Measurements from ENCODE around the gene ATP2B3.

ATP2B3 gene

GRCh38 chrX:153537080-153537479 is 19.6 kb downstream of the ATP2B3 start:
- TF ChIP-seq REST (IDR thresholded peaks at IDR 0.05; ENCODE audit: insufficient read depth in 1 of 2, low read depth in 2 of 2, low read length in 2 of 2) (no peak), TAF1 (IDR thresholded peaks at IDR 0.05; ENCODE audit: borderline replicate concordance, insufficient read depth, low read length) (no peak), POLR2AphosphoS5 (IDR thresholded peaks at IDR 0.05; ENCODE audit: low read depth, low read length) (no peak), SIN3A (IDR thresholded peaks at IDR 0.05; ENCODE audit: borderline replicate concordance, insufficient read depth, low read length) (no peak), FOXP2 (optimal IDR thresholded peaks at IDR 0.05; ENCODE audit: borderline replicate concordance, extremely low read depth, extremely low read length, insufficient read depth) (no peak)

GRCh38 chrX:153537526-153538295 is 20.3 kb downstream of the ATP2B3 start:
- no peak for TF ChIP-seq POLR2AphosphoS5 (IDR thresholded peaks at IDR 0.05; ENCODE audit: low read depth, low read length)
- no peak for TF ChIP-seq FOXP2 (optimal IDR thresholded peaks at IDR 0.05; ENCODE audit: borderline replicate concordance, extremely low read depth, extremely low read length, insufficient read depth)
- no peak for TF ChIP-seq SIN3A (IDR thresholded peaks at IDR 0.05; ENCODE audit: borderline replicate concordance, insufficient read depth, low read length)
- TF ChIP-seq REST (IDR thresholded peaks at IDR 0.05; ENCODE audit: insufficient read depth in 1 of 2, low read depth in 2 of 2, low read length in 2 of 2) = no peak
- TF ChIP-seq TAF1 (IDR thresholded peaks at IDR 0.05; ENCODE audit: borderline replicate concordance, insufficient read depth, low read length) = no peak

- TF ChIP-seq FOXP2 (optimal IDR thresholded peaks at IDR 0.05; ENCODE audit: borderline replicate concordance, extremely low read depth, extremely low read length, insufficient read depth) (no peak), TAF1 (IDR thresholded peaks at IDR 0.05; ENCODE audit: borderline replicate concordance, insufficient read depth, low read length) (no peak), SIN3A (IDR thresholded peaks at IDR 0.05; ENCODE audit: borderline replicate concordance, insufficient read depth, low read length) (no peak), REST (IDR thresholded peaks at IDR 0.05; ENCODE audit: insufficient read depth in 1 of 2, low read depth in 2 of 2, low read length in 2 of 2) (no peak), POLR2AphosphoS5 (IDR thresholded peaks at IDR 0.05; ENCODE audit: low read depth, low read length) (no peak)
These were observed 21.0 kb downstream of the ATP2B3 start for GRCh38 chrX:153538424-153538823.

- no peak for TF ChIP-seq TAF1 (IDR thresholded peaks at IDR 0.05; ENCODE audit: borderline replicate concordance, insufficient read depth, low read length)
- TF ChIP-seq SIN3A (IDR thresholded peaks at IDR 0.05; ENCODE audit: borderline replicate concordance, insufficient read depth, low read length) = no peak
- TF ChIP-seq POLR2AphosphoS5 (IDR thresholded peaks at IDR 0.05; ENCODE audit: low read depth, low read length) = no peak
- TF ChIP-seq REST (IDR thresholded peaks at IDR 0.05; ENCODE audit: insufficient read depth in 1 of 2, low read depth in 2 of 2, low read length in 2 of 2) = no peak
- no peak for TF ChIP-seq FOXP2 (optimal IDR thresholded peaks at IDR 0.05; ENCODE audit: borderline replicate concordance, extremely low read depth, extremely low read length, insufficient read depth)
These were observed 21.9 kb downstream of the ATP2B3 start for GRCh38 chrX:153539171-153539978.

All from PFSK-1 (cell line).